Activated CD4-positive, alpha-beta T cell treated with anti-CD3 and anti-CD28 coated beads, Interleukin-2, amount 50 U/mL, for 16 hours (primary cell): ENCODE data around the gene TEP1.
A peak's percentile ranks its signal among the peaks of the same experiment; 100 is the strongest.
"Not testable (repeated sequence)": the region's sequence is repeated elsewhere in the genome, so short reads cannot be mapped to it uniquely, and the experiment has no call there.

Experiments
- DNase-seq: peaks from one replicate; pipeline ENCODE4 v3.0.0-alpha.2; 2020

Gene TEP1

DNA sequence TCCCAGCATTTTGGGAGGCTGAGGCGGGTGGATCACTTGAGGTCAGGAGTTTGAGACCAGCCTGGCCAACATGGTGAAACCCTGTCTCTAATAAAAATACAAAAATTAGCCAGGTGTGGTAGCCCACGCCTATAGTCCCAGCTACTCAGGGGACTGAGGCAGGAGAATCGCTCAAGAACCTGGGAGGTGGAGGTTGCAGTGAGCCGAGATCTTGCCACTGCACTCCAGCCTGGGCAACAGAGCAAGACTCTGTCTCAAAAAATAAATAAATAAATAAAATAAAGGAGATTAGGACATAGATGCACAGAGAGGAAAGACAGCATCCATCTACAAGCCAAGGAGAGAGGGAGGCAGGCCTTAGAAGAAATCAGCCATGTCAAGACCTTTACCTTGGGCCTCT, 72.3 kb downstream of the TEP1 start:
- DNase-seq = not testable (repeated sequence)

DNA sequence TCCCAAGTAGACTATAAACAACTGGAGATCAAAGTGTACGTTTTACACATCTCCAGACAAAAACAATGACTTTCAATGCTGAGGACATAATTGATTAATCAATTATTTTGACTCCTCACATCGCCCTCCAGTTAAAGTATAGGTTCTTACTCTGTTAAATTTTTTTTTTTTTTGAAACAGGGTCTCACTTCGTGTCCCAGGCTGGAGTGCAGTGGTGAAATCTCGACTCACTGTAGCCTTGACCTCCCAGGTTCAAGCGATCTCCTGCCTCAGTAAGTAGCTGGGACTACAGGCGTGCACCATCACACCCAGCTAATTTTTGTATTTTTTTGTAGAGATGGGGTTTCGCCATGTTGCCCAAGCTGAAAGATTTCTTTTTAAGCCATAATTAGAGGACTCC, 79.3 kb downstream of the TEP1 start:
- DNase-seq = no peak

DNA sequence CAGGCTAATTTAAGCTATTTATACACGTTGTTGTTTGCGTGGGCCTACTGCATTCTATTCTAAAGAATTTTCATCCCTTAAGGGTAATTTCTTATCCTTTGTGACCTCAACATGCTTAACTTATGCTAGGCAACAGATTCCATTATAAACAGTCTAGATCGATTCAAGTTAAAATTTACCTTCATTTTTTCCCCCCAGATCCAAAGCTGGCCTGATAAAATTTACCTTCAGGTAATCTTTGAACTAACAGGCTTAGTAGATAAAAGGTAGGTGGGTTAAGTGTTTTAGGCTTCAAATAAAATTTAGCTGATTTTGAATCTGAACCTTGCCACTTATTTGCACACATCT, 79.8 kb downstream of the TEP1 start:
- DNase-seq = no peak

DNA sequence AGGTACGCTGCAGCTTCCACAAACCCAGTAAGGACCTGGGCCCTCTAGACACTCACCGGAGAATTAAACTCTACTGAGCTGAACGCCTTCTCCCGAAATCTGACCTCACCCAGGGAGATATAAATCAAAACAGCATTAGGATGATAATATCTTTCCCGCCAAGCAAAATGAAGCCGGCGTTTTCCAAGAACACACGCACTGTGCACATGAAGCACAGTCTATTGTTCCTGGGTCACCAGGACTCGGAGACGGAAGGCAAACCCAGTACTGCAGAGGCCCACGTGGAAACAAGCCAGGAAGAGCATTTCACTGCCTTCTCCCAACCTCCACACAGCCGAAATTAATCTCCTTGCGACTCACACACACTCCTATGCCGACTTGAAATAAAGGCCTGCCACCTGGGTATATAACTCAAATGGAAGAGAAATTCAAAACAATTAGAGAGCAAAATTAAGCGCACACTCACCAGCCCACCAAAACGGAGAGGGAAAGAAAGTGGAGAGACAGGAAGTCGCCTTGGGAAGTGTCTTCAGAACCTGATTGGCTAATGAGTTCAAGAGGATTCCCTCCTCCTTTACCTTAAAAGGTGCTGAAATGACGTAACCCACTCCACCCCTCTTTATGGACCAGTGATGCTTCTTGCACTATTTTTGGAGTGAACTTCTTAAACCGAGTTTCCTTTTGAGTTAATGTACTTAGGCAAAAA, 80.4 kb downstream of the TEP1 start, which contains the start of gene CCNB1IP1:
Gene CCNB1IP1, minus strand, starts transcription at position 492 of the 706 bp plus-strand sequence. CDS start 16,756 bp downstream, outside the sequence.
- peak; percentile 92 for DNase-seq

DNA sequence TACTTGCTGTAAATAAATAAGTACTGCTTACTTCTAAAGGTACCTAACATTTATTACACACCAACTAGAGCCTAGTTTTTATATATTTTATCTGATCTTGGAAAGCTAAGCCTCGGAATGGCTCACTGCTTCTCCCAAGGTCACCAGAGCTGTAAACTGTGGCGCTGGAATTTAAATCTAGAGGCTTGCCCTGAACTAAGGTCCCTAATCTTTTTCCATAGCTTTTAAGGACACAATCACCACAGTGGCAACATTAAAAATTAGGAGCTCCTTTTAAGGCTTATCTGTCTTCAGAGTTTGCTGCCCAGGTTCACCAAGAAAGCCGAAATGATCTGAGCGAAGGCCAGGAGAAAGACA, 80.9 kb downstream of the TEP1 start:
- no peak for DNase-seq

DNA sequence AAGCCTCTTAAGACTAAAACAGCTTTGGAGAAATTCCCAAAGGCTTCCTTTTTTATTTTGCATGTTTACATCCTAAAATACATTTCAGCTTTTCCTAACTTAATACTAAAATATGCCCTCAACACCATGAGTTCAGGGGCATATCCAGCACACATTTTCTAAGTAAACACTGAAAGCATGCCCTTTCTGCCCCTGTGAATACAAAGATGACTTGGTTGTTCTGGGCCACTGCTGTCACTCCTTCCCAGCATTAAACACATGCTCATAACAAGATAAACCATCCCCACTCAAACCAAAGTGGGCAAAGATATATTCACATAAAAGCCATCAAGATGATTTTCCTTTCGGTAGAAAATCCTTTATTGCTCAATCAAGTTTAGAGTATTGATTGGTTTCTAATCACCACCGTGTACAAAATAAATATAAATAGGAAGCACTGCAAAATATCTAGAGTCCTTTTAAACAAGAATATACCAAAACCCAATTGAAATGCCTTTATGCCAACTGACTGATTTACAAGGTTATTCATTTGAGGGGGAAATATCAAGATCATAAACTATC, 82.2 kb downstream of the TEP1 start:
- DNase-seq = peak; percentile 21

DNA sequence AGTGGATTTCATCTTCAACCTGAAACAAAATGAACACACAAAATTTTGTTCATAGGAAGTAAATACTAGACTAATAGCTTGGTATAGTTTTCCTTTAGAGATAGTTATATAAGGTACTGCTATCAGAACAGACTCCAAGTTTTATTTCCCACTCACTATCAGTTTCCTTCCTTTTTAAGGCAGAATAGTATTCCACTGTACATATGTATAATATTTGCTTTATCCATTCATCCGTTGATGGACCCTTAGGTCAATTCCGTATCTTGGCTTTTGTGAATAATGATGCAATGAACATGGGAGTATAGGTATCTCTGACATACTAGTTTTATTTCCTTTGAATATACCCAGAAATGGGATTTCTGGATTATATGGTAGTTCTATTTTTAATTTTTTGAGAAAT, 83.9 kb downstream of the TEP1 start:
- DNase-seq = no peak

DNA sequence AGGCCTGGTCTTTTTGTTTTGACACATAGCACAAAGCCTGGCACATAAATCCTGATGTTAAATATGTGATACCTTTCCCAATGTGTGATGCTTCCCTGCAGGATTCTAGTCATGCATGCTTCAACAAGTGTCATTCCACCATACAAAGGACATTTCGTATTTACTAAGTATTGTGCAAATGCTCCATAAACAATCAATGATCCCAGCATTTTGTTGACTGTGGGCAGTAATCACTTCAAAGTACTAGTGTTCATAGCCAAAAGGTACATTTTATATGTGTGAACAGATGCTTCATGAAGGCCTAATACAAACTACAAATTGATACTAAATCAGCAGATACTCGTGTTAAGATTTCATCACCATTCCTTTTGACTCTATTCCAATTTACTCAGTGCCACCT, 84.6 kb downstream of the TEP1 start:
- no peak for DNase-seq

DNA sequence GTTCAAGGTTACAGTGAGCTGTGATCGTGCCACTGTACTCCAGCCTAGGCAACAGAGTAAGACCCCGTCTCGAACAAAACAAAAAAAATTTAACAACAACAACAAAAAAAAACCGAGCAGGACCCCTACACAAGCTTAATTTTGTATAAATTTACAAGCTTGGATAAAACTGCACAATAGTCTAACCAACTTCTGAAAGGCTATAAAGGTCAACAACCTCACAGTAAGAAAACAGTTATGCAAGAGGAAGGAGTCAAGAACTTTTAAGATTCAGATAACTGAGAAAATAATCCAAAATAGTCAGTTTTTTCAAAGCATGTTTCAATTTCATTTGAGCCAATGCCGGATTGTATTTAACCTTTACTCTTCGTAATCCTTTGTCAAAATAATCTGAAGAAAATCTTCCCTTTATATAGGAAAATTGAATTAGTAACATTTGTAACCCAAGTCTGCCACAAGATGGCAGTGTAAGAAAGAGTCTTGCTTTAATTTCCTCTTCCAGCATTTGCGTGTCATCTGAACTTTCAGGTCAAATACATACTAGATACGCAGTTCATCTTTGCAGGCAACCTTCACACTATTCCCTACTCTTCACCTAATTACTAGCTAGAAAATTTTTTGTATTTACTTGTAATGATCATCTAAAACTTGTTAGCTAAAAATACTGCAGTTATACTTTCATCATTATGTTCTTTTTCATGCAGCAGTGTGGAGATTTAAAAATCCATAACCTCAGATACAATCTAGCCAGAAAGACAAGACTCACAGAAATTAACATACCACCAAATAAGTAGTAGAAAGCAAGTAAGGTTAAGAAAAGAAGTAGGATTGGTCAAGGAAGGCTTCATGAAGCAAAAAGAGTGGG, 86.1 kb downstream of the TEP1 start:
- DNase-seq = peak; percentile 76

DNA sequence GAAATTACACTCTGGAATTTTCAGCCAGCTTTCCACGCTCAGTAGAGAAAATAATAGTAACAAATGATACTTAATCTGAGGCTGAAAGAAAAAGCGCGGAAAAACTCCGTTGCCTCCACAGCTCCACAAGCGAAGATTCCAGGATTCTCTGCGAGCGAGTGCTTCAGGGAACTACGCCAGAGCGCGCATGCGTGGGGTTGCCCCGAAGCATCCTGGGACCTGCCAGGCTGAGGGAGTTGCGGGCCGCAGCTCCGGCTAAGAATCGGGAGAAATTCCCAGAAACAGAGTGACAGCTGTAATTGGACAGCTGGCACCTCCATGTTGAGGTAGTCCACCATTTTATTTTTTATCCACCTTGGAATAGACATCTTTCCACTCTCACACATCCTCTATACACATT, 95.6 kb downstream of the TEP1 start:
- DNase-seq = no peak
